Vagina (tissue), 2 donors: ENCODE results near the gene DROSHA.

Experiments
- POLR2A ChIP-seq, 2 donors: fragments of 450-650 bp; IDR thresholded peaks; one replicate each; pipeline ENCODE4 v1.6.1; 2017; ENCODE audit warnings: antibody characterized with exemption in 2 of 2, mild to moderate bottlenecking in 2 of 2, moderate library complexity in 2 of 2
- POLR2AphosphoS5 ChIP-seq, 2 donors: sonication (generic); formaldehyde crosslinking; IDR thresholded peaks; one replicate each; pipeline ENCODE4 v1.9.0; 2017; ENCODE audit warnings: antibody characterized with exemption in 2 of 2, mild to moderate bottlenecking in 2 of 2, low read depth in 1 of 2; ENCODE audit not compliant: insufficient read depth in 1 of 2
- TF ChIP-seq, protein P1 (sequence below), 3 experiments: fragments of 450-650 bp in 2 of 3; fragments of 200-600 bp in 1 of 3; sonication (generic) in 1 of 3; IDR thresholded peaks; one replicate each; pipeline ENCODE4 v1.5.1; 2017 to 2019; ENCODE audit warnings: antibody characterized with exemption in 3 of 3, mild to moderate bottlenecking in 2 of 3, moderate library complexity in 2 of 3

DNA sequence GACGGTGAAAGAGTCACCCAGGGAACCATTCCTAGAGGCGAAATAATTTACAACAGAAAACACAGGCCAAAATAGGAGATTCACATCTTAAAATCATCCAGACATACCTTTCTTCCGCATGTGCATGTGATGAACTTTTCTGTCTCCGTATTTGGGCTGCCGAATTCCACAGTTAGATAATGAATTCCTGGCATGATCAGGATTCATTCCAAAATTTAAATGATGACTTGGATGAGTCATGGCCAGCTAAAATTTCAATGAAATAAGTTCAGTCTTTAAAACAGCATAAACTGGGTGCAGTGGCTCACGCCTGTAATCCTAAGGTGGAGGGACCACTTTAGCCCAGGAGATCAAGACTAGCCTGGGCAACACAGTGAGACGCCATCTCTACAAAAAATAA, 82.7 kb downstream of the DROSHA start:
- TF ChIP-seq, protein P1, sequence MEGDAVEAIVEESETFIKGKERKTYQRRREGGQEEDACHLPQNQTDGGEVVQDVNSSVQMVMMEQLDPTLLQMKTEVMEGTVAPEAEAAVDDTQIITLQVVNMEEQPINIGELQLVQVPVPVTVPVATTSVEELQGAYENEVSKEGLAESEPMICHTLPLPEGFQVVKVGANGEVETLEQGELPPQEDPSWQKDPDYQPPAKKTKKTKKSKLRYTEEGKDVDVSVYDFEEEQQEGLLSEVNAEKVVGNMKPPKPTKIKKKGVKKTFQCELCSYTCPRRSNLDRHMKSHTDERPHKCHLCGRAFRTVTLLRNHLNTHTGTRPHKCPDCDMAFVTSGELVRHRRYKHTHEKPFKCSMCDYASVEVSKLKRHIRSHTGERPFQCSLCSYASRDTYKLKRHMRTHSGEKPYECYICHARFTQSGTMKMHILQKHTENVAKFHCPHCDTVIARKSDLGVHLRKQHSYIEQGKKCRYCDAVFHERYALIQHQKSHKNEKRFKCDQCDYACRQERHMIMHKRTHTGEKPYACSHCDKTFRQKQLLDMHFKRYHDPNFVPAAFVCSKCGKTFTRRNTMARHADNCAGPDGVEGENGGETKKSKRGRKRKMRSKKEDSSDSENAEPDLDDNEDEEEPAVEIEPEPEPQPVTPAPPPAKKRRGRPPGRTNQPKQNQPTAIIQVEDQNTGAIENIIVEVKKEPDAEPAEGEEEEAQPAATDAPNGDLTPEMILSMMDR (IDR thresholded peaks at IDR 0.05), result no peak
- TF ChIP-seq POLR2A (IDR thresholded peaks at IDR 0.05) (no peak), POLR2AphosphoS5 (IDR thresholded peaks at IDR 0.05; ENCODE audit: insufficient read depth in 1 of 2, low read depth in 1 of 2) (no peak)
